ENCODE measurements around the gene ARFGEF2. TPM values are rescaled to one million over a fixed set of nuclear protein-coding genes. Genes with fewer than 3 reads are reported as not detected.

Gene ARFGEF2
- total RNA-seq, 1 donor: 52.7 TPM

- TF ChIP-seq CTCF (IDR thresholded peaks at IDR 0.05; ENCODE audit: insufficient read depth, low read length): no peak
- H3K4me3 ChIP-seq (ENCODE audit: low read depth, low read length): no peak overlapping the region
- DNase-seq (ENCODE audit: low read depth): no peak
Measured at GRCh38 chr20:48891235-48892048, 30.1 kb upstream of the ARFGEF2 start.

- DNase-seq (ENCODE audit: low read depth): no peak
- no peak for TF ChIP-seq CTCF (IDR thresholded peaks at IDR 0.05; ENCODE audit: insufficient read depth, low read length)
- H3K4me3 ChIP-seq (ENCODE audit: low read depth, low read length): no peak overlapping the region
Measured at GRCh38 chr20:48892049-48892470, 29.5 kb upstream of the ARFGEF2 start.

DNA sequence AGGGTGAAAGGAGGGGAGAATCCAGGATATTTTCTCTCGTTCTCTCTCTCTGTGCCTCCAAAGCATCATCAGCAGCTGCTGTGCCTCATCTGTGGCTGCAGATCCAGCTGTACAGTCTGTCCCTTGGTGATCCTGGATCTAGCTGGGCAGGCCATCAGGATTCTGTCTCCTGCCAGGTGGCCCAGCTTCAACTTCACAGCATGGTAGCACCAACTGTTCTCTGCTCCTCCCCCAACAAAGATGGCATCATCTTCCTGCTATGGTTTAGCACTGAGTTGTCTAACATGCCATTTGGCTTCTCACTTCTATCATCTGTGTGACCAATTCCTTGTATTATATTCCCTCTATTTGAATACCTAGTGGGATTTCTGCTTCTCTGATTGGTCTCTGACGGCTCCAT is 28.6 kb upstream of the ARFGEF2 start:
- no peak for DNase-seq (ENCODE audit: low read depth)
- H3K4me3 ChIP-seq (ENCODE audit: low read depth, low read length): no peak overlapping the region
- no peak for TF ChIP-seq CTCF (IDR thresholded peaks at IDR 0.05; ENCODE audit: insufficient read depth, low read length)

DNA sequence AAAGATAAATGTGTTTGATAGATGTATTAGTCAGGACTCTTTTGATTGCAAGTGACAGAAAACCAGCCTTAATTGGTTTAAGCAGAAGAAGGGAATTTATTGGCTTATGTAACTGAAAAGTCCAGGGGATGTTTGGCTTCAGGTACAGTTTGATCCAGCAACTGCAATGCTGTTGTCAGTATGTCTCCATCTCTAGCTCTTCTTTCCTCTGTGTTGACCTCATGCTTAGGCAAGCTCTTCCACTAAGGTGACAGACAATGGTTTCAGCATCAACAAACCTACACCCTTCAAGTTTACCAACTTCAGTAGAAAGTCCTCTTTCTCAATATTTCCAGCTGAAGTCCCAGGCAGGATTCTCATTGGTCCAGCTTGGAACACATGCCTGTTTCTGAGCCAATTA is 28.1 kb upstream of the ARFGEF2 start:
- no peak overlapping the region for H3K4me3 ChIP-seq (ENCODE audit: low read depth, low read length)
- no peak for TF ChIP-seq CTCF (IDR thresholded peaks at IDR 0.05; ENCODE audit: insufficient read depth, low read length)
- no peak for DNase-seq (ENCODE audit: low read depth)

DNA sequence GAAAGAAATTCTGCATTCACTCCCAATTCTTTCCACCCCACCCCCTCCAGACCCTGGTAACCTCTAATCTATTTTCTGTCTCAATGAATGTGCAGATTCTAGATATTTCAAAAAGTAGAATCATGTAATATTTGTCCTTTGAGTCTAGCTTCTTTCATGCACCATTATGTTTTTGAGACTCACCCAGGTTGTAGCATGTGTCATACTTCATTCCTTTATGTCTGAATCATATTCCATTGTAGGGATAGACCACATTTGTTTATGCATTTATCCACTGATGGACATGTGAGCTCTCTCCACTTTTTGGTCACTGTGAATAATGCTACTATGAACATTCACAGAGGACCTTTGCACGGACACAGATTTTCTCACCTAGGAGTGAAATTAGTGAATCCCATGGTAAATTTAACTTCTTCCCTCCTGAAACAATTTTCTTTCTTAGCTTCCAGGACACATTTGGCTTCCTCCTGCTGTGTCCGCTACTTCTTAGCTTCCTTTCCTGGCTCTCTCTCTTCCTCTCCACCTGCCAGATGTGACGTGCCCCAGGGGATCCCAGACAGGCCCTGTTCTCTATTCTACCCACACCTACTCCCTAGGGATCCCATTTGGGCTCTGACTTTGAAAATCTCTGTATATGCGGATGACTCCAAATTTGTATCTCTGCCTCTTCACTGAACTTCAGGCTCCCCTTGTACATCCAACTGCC is 24.1 kb upstream of the ARFGEF2 start:
- TF ChIP-seq CTCF (IDR thresholded peaks at IDR 0.05; ENCODE audit: insufficient read depth, low read length): no peak
- DNase-seq (ENCODE audit: low read depth): peak; percentile 88

GRCh38 chr20:48898210-48898609 is 23.3 kb upstream of the ARFGEF2 start:
- DNase-seq (ENCODE audit: low read depth): peak; percentile 60
- no peak for TF ChIP-seq CTCF (IDR thresholded peaks at IDR 0.05; ENCODE audit: insufficient read depth, low read length)
- H3K4me3 ChIP-seq (ENCODE audit: low read depth, low read length): no peak overlapping the region

More for the DNA sequence above, 24.1 kb upstream of the ARFGEF2 start:
- H3K4me3 ChIP-seq (ENCODE audit: low read depth, low read length): no peak overlapping the region
